CD4-positive, CD25-positive, alpha-beta regulatory T cell (primary cell): ENCODE data around the gene INPPL1. TPM values are rescaled to one million over a fixed set of nuclear protein-coding genes. Genes with fewer than 3 reads are reported as not detected.
A peak's percentile ranks its signal among the peaks of the same experiment; 100 is the strongest.
"Not testable (repeated sequence)": the region's sequence is repeated elsewhere in the genome, so short reads cannot be mapped to it uniquely, and the experiment has no call there.

Source experiments
- ATAC-seq, 2 donors: fragments of 150-1000 bp; cut with Tn5 transposase; one replicate each; pipeline ENCODE4 v1.10.0; 2021; ENCODE audit warnings: low read depth in 2 of 2, moderate number of reproducible peaks in 2 of 2, moderate library complexity in 1 of 2
- DNase-seq, 3 donors: peaks; one replicate each; pipeline versions ENCODE4 v3.0.0 to v3.0.0-alpha.2; 2012 to 2022; ENCODE audit warnings: mixed read lengths in 1 of 3
- H3K27ac ChIP-seq: one replicate; pipeline ENCODE4 v1.7.0; 2013; ENCODE audit warnings: mild to moderate bottlenecking, low read length; ENCODE audit not compliant: insufficient read depth, poor library complexity, severe bottlenecking
- H3K27me3 ChIP-seq: one replicate; pipeline ENCODE4 v1.7.0; 2013; ENCODE audit warnings: low read length; ENCODE audit not compliant: control insufficient read depth, insufficient read depth
- H3K36me3 ChIP-seq: one replicate; pipeline ENCODE4 v1.7.0; 2013; ENCODE audit warnings: mild to moderate bottlenecking, low read length, moderate library complexity; ENCODE audit not compliant: control insufficient read depth, insufficient read depth
- H3K4me1 ChIP-seq: 2 replicates; pipeline ENCODE4 v1.7.0; 2013; ENCODE audit warnings: mild to moderate bottlenecking, low read length; ENCODE audit not compliant: insufficient read depth, control insufficient read depth, poor library complexity, severe bottlenecking
- H3K4me3 ChIP-seq: one replicate; pipeline ENCODE4 v1.7.0; 2013; ENCODE audit warnings: low read depth, mild to moderate bottlenecking, low read length, moderate library complexity
- H3K9me3 ChIP-seq, 2 experiments: 1 replicate in 1 of 2; 2 replicates in 1 of 2; pipeline ENCODE4 v1.7.0; 2013; ENCODE audit warnings: low read length in 2 of 2, mild to moderate bottlenecking in 1 of 2, moderate library complexity in 1 of 2; ENCODE audit not compliant: control insufficient read depth in 2 of 2
- H3K27ac Mint-ChIP-seq, 3 donors: one replicate each; pipeline ENCODE4 v1.8.0; 2020 to 2022; ENCODE audit warnings: mild to moderate bottlenecking in 3 of 3, mixed read lengths in 3 of 3, moderate library complexity in 2 of 3
- H3K27me3 Mint-ChIP-seq: one replicate; pipeline ENCODE4 v1.8.0; 2022; ENCODE audit warnings: mild to moderate bottlenecking, mixed read lengths
- H3K36me3 Mint-ChIP-seq: one replicate; pipeline ENCODE4 v1.8.0; 2020; ENCODE audit warnings: mixed read lengths
- H3K4me1 Mint-ChIP-seq, 4 donors: one replicate each; pipeline ENCODE4 v1.8.0; 2020 to 2022; ENCODE audit warnings: mixed read lengths in 4 of 4, mild to moderate bottlenecking in 1 of 4
- H3K4me3 Mint-ChIP-seq, 4 donors: one replicate each; pipeline ENCODE4 v1.8.0; 2020 to 2022; ENCODE audit warnings: mild to moderate bottlenecking in 4 of 4, mixed read lengths in 4 of 4, moderate library complexity in 3 of 4
- H3K9me3 Mint-ChIP-seq, 7 donors: one replicate each; pipeline ENCODE4 v1.8.0; 2020 to 2022; ENCODE audit warnings: mixed read lengths in 7 of 7, mild to moderate bottlenecking in 3 of 7, moderate library complexity in 2 of 7
- polyA plus RNA-seq, 4 donors: library from polyadenylated mRNA; unstranded; fragments of 300-500 nt; fragmentation: Illumina TruSeq; gene quantifications; one replicate each; pipeline ENCODE4 v1.2.3, GENCODE V29; 2021
- total RNA-seq: library from RNA; stranded (reverse); gene quantifications from one replicate; pipeline ENCODE4 v1.2.3, GENCODE V29; 2022

Gene INPPL1, protein sequence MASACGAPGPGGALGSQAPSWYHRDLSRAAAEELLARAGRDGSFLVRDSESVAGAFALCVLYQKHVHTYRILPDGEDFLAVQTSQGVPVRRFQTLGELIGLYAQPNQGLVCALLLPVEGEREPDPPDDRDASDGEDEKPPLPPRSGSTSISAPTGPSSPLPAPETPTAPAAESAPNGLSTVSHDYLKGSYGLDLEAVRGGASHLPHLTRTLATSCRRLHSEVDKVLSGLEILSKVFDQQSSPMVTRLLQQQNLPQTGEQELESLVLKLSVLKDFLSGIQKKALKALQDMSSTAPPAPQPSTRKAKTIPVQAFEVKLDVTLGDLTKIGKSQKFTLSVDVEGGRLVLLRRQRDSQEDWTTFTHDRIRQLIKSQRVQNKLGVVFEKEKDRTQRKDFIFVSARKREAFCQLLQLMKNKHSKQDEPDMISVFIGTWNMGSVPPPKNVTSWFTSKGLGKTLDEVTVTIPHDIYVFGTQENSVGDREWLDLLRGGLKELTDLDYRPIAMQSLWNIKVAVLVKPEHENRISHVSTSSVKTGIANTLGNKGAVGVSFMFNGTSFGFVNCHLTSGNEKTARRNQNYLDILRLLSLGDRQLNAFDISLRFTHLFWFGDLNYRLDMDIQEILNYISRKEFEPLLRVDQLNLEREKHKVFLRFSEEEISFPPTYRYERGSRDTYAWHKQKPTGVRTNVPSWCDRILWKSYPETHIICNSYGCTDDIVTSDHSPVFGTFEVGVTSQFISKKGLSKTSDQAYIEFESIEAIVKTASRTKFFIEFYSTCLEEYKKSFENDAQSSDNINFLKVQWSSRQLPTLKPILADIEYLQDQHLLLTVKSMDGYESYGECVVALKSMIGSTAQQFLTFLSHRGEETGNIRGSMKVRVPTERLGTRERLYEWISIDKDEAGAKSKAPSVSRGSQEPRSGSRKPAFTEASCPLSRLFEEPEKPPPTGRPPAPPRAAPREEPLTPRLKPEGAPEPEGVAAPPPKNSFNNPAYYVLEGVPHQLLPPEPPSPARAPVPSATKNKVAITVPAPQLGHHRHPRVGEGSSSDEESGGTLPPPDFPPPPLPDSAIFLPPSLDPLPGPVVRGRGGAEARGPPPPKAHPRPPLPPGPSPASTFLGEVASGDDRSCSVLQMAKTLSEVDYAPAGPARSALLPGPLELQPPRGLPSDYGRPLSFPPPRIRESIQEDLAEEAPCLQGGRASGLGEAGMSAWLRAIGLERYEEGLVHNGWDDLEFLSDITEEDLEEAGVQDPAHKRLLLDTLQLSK
- total RNA-seq (101 TPM), polyA plus RNA-seq (1 to 10 TPM; 3.6 to 4.5 (median 4.2) TPM)

- peak; percentile 15 to 44 (median 30) for DNase-seq
- H3K4me3 ChIP-seq: peak within 1 kb of the TSS; percentile 78
- Mint-ChIP-seq H3K4me3 (peak within 1 kb of the TSS; percentile 95 to 100 (median 98)), H3K4me1 (peaks cover 3 to 35% (median 22%) of the 10 kb centered on the region in 4 donors), H3K9me3 (no peaks in the 10 kb centered on the region), H3K36me3 (peaks cover 3% of the 10 kb centered on the region), H3K27ac (peak within 1 kb of the TSS; percentile 94 to 99 (median 97)), H3K27me3 (no peaks in the 10 kb centered on the region)
- no peaks in the 10 kb centered on the region for H3K27me3 ChIP-seq
- H3K4me1 ChIP-seq: peaks cover 27% of the 10 kb centered on the region
- no peaks in the 10 kb centered on the region for H3K9me3 ChIP-seq
- H3K36me3 ChIP-seq: peaks cover 14% of the 10 kb centered on the region
- ATAC-seq: no peak
- peak within 1 kb of the TSS; percentile 86 for H3K27ac ChIP-seq
These were observed at the start of gene INPPL1 for GRCh38 chr11:72224564-72225410. TSS of gene INPPL1 (plus strand) at chr11:72224767. CDS start at chr11:72224985, 218 bp downstream.

DNA sequence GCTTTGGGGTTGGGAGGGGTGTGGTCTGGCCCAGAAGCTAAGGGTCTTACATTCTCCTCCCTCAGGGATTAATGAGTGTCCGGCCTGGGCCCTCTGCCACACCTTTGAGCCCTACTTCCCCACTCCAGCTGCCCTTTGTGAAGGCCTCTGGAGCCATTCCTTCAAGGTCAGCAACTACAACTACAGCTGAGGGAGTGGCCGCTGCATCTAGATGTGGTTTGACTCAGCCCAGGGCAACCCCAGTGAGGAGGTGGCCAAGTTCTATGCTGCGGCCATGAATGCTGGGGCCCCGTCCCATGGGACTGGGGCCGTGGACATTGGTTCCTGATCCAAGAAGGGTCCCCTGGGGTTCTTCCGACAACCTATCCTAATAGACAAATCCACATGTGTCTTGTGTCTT, 46.9 kb upstream of the INPPL1 start:
- Mint-ChIP-seq H3K4me3 (no peak overlapping the region), H3K36me3 (no peaks in the 10 kb centered on the region)
- peaks cover 2% of the 10 kb centered on the region for H3K27me3 ChIP-seq

GRCh38 chr11:72179049-72179803, 45.3 kb upstream of the INPPL1 start:
- H3K27ac Mint-ChIP-seq: no peak overlapping the region
- H3K9me3 Mint-ChIP-seq: no peaks in the 10 kb centered on the region
- Histone ChIP-seq H3K4me1 (no peaks in the 10 kb centered on the region), H3K9me3 (no peaks in the 10 kb centered on the region), H3K27me3 (peaks cover 2% of the 10 kb centered on the region), H3K27ac (no peak overlapping the region), H3K4me3 (no peak overlapping the region), H3K36me3 (no peaks in the 10 kb centered on the region)
- ATAC-seq (no peak), DNase-seq (no peak)
- no peaks in the 10 kb centered on the region for H3K36me3 Mint-ChIP-seq
- peaks cover 37% of the 10 kb centered on the region for H3K27me3 Mint-ChIP-seq
- no peak overlapping the region for H3K4me3 Mint-ChIP-seq
- H3K4me1 Mint-ChIP-seq: peaks cover 0 to 4% (median under 1%) of the 10 kb centered on the region in 4 donors

More for the DNA sequence above, 46.9 kb upstream of the INPPL1 start:
- no peak overlapping the region for H3K4me3 ChIP-seq
- peaks cover 27% of the 10 kb centered on the region for H3K27me3 Mint-ChIP-seq
- no peak overlapping the region for H3K27ac Mint-ChIP-seq
- no peak overlapping the region for H3K27ac ChIP-seq
- ATAC-seq (no peak), DNase-seq (no peak)
- H3K36me3 ChIP-seq: no peaks in the 10 kb centered on the region
- H3K4me1 ChIP-seq: no peaks in the 10 kb centered on the region
- no peaks in the 10 kb centered on the region for H3K9me3 Mint-ChIP-seq
- H3K9me3 ChIP-seq: no peaks in the 10 kb centered on the region
- H3K4me1 Mint-ChIP-seq: no peaks in the 10 kb centered on the region

DNA sequence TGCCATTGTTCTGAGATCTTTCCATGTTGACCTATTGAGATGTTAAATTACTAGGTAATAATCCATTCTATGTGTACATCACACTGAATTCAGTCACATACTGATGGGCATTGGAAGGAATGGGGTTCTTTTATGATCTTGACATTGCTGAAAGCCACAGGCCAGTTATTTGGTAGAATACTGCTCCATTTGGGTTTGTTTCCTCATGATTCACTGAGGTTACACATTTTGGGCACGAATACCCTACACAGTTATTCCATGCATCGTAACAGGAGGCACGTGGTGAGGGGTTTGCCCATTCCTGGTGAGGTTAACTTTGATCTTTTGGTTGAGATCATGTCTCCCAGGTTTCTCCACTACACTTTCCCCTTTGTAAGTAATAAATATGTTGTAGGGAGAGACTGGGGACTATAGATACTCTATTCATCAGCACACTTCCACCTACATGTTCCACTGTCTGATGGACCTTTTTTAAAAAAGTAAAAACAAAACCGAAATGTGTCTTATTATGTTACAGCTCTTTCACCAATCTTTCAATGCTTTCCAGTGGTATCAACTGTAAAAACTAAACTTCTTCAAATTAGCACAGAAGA, 44.7 kb upstream of the INPPL1 start:
- no peaks in the 10 kb centered on the region for H3K9me3 Mint-ChIP-seq
- H3K27me3 Mint-ChIP-seq: peaks cover 33% of the 10 kb centered on the region
- peaks cover 2% of the 10 kb centered on the region for H3K27me3 ChIP-seq
- H3K4me1 ChIP-seq: no peaks in the 10 kb centered on the region
- H3K4me3 ChIP-seq: no peak overlapping the region
- no peak for DNase-seq
- no peaks in the 10 kb centered on the region for H3K36me3 Mint-ChIP-seq
- no peak for ATAC-seq
- H3K4me1 Mint-ChIP-seq: peaks cover 0 to 4% (median under 1%) of the 10 kb centered on the region in 4 donors
- H3K27ac ChIP-seq: no peak overlapping the region
- no peaks in the 10 kb centered on the region for H3K9me3 ChIP-seq
- no peaks in the 10 kb centered on the region for H3K36me3 ChIP-seq
- H3K4me3 Mint-ChIP-seq: no peak overlapping the region
- peak overlapping the region in 1 of 3 donors; percentile 2 for H3K27ac Mint-ChIP-seq

DNA sequence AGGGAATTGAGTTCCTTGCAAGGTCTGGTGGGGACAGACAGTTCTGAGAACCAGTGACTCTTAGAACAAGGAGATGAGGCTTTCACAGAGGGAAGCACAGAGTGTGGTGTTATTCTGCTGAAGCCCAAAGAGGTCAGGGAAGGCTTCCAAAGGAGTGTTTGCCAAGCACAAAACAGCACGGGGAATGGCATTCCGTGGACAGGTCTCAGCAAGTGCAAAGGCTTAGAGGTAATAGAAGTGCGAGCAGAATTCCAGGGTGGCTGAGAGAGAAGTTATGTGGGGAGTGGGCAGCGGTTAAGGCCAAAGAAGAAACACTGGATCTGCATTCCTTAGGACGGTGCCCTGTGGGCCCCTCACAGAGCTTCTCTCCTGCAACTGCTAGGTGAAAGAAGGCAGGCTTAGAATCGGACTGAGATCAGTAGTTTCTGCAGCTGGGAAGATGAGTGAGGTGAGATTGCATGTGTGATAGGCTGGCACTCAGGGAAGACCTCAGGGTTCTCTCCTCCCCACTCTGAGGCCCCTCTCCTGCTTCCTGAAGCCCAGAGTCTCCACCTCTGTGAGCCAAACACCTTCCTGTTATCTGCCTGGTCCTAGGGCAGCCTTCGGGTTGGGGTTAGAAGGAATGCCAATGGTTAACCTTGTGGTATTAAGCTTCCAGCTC, 43.5 kb upstream of the INPPL1 start:
- not testable (repeated sequence) for H3K4me3 ChIP-seq, H3K4me1 ChIP-seq, H3K36me3 Mint-ChIP-seq, ATAC-seq, H3K9me3 Mint-ChIP-seq, H3K4me1 Mint-ChIP-seq, H3K27ac ChIP-seq, DNase-seq, H3K36me3 ChIP-seq, H3K9me3 ChIP-seq, H3K4me3 Mint-ChIP-seq, H3K27me3 ChIP-seq
- Mint-ChIP-seq H3K27ac (peak overlapping the region in 1 of 3 donors; percentile 2), H3K27me3 (peaks cover 27% of the 10 kb centered on the region)

DNA sequence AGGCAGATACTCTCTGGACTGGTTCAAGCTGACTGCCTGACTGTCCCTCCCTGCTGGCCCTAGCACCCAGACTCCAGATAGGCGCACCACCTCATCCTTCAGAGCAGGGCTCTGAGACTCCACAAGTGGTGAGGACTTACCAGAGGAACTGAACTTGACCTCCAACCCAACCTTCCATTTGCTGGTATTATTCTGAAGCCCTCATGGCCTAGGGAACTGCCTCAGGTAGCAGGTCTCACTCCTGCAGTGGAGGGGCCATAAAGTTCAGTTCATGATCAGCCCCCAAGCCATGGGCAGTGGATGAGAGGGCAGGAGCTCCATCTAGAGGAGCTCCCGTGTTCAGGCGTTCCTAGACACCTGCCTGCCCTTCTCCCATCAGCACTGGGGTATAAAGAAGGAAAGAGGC, 43.0 kb upstream of the INPPL1 start:
- H3K4me1 ChIP-seq, H3K9me3 Mint-ChIP-seq, H3K9me3 ChIP-seq, H3K27me3 ChIP-seq, H3K36me3 Mint-ChIP-seq, H3K27ac ChIP-seq, ATAC-seq, H3K4me3 Mint-ChIP-seq, H3K4me3 ChIP-seq, H3K36me3 ChIP-seq, H3K4me1 Mint-ChIP-seq, DNase-seq, H3K27ac Mint-ChIP-seq: not testable (repeated sequence)
- H3K27me3 Mint-ChIP-seq: peaks cover 22% of the 10 kb centered on the region
